Activated CD4-positive, alpha-beta memory T cell treated with anti-CD3 and anti-CD28 coated beads, Interleukin-2, amount 10 ng/mL, durations not matched to agents 7 days and 5 days (primary cell): ENCODE data around the gene SRCIN1. TPM values are rescaled to one million over a fixed set of nuclear protein-coding genes. Genes with fewer than 3 reads are reported as not detected.
A peak's percentile ranks its signal among the peaks of the same experiment; 100 is the strongest.

Experiments
- CTCF ChIA-PET: fragments of 350-600 bp; sonication (Branson Sonifier 250); formaldehyde crosslinking; loops from one replicate; lab custom pipeline; 2021; ENCODE audit warnings: antibody characterized with exemption, inconsistent platforms; lab: Charles Lee
- POLR2A ChIA-PET: fragments of 350-600 bp; sonication (Branson Sonifier 250); formaldehyde crosslinking; loops from one replicate; lab custom pipeline; 2021; ENCODE audit warnings: antibody characterized with exemption; lab: Charles Lee
- DNase-seq: peaks from one replicate; pipeline ENCODE4 v3.0.0-alpha.2; 2020
- H3K27ac Mint-ChIP-seq: one replicate; pipeline ENCODE4 v1.8.0; 2021; ENCODE audit warnings: mild to moderate bottlenecking, mixed read lengths
- H3K27me3 Mint-ChIP-seq: one replicate; pipeline ENCODE4 v1.8.0; 2021; ENCODE audit warnings: mixed read lengths
- H3K36me3 Mint-ChIP-seq: one replicate; pipeline ENCODE4 v1.8.0; 2021; ENCODE audit warnings: low read depth, mixed read lengths
- H3K4me1 Mint-ChIP-seq: one replicate; pipeline ENCODE4 v1.8.0; 2021; ENCODE audit warnings: mixed read lengths
- H3K4me3 Mint-ChIP-seq: one replicate; pipeline ENCODE4 v1.8.0; 2021; ENCODE audit warnings: mild to moderate bottlenecking, mixed read lengths
- H3K9me3 Mint-ChIP-seq: one replicate; pipeline ENCODE4 v1.8.0; 2021; ENCODE audit warnings: mixed read lengths
- total RNA-seq, 2 experiments: library from RNA; stranded (reverse); gene quantifications; one replicate each; pipeline ENCODE4 v1.2.3, GENCODE V29; 2021

SRCIN1 gene
- total RNA-seq, 2 experiments from 2014 or later = 0.05 to 0.20 TPM

DNA sequence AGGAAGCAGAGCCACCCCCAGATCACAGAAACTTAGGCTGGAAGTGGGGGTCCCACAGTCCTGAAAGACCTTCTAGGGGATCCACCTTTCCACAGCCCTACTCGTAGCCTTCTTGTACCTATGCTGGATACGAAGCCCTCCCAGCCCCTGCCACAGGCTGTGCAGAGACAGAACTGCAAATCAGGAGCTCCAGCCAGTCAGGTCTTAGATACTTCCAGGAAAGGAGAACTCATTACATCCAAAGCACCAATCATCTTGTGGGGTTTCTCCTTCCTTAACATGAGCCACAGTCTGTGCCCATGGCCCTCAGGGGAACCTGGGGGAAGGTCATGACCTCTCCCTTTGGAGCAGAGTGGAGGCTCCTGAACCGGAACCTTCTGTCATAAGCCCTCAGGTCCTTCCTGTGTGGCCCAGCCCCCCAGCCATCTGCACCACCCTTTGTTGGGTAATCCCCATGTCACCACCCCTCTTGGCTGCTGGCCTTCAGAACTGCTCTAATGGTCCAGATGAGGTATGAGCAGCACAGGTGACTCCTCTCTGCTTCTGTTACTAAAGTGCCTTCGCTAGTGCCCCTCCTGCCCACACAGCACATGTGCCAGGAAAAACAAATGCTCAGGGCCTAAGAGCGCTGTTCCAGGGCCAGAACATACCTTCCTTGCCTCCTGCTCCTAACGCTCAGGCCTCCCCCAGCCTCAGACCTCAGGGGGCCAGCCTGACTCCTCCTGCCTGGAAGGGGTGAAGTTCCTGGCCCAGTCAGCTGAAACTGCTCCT is 14.6 kb downstream of the SRCIN1 start:
- ChIA-PET CTCF (interaction anchor here (1.7 kb wide), 1 partner anchor 33 kb away, joined by 6 read pairs; no protein-coding TSS in a partner anchor), POLR2A (interaction anchor here (0.8 kb wide), 1 partner anchor 9 kb away, joined by 3 read pairs; no protein-coding TSS in a partner anchor)
- peaks cover 33% of the 10 kb centered on the region for H3K4me1 Mint-ChIP-seq
- no peak overlapping the region for H3K4me3 Mint-ChIP-seq
- H3K9me3 Mint-ChIP-seq = no peaks in the 10 kb centered on the region
- H3K27me3 Mint-ChIP-seq = peaks cover 93% of the 10 kb centered on the region
- H3K27ac Mint-ChIP-seq = no peak overlapping the region
- DNase-seq = no peak
- no peaks in the 10 kb centered on the region for H3K36me3 Mint-ChIP-seq

DNA sequence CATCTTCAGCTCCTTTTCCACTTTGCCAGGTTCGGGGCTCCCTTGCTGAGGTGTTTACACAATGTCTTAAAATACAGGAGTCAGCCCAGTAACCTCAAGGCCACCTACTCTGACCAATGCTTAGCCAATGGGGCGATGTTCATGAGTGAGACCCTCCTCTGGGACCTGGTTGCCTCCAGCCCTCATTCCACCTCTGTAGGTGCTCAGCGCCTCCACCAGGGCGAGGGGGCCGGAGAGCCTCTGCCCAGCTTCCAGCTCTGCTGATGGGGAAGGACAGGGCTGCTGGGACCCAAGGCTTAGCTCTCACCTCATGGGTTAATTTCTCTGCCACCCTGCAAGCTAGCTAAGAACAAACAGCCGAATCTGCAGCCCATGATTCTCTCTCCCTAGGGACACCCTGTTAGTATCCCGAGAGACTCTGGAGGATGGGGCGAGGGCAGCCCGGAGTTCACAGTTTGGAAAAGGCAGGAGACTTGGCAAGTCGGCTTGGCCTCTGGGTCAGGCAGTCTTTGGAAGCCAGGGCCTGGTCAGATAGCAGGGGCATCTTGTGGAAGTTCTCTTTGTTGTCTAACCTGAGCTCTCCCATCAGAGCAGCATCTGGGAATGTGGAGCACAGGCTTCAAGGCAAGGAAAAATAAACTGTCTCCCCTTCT is 16.2 kb downstream of the SRCIN1 start:
- Mint-ChIP-seq H3K36me3 (no peaks in the 10 kb centered on the region), H3K27ac (no peak overlapping the region), H3K4me3 (no peak overlapping the region), H3K9me3 (no peaks in the 10 kb centered on the region), H3K27me3 (peaks cover 94% of the 10 kb centered on the region), H3K4me1 (peaks cover 34% of the 10 kb centered on the region)
- no peak for DNase-seq
- ChIA-PET CTCF (interaction anchor here (1.1 to 3.8 kb wide), 2 partner anchors 18 to 31 kb away, joined by 4 to 24 read pairs; no protein-coding TSS in a partner anchor), POLR2A (interaction anchor here (0.6 kb wide), 1 partner anchor 15 kb away, joined by 4 read pairs; the partner anchor contains the start of gene SRCIN1)

DNA sequence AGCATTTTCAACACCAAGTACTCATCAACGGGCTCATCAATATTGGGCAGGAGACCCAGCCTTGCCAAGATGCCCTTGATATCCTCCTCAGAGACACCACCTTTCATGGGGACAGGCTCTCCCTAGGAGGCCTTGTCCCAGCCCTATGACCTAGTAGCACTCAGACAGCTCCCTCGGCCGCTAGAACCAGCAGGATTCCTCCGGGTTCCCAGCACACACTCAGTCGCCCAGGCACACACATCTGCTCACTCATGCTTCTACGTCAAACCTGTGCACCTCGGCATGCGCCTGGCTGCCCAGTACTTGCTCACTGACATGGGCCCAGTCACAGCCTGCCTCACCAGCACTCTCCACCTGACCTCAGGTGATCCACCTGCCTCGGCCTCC is 17.0 kb downstream of the SRCIN1 start:
- no peak overlapping the region for H3K27ac Mint-ChIP-seq
- H3K36me3 Mint-ChIP-seq = no peaks in the 10 kb centered on the region
- no peak for DNase-seq
- peaks cover 95% of the 10 kb centered on the region for H3K27me3 Mint-ChIP-seq
- H3K4me1 Mint-ChIP-seq = peaks cover 36% of the 10 kb centered on the region
- POLR2A ChIA-PET = interaction anchor here (0.6 to 1.1 kb wide), 2 partner anchors 14 to 16 kb away, joined by 3 to 4 read pairs; partner anchors contain the start of gene SRCIN1
- no peaks in the 10 kb centered on the region for H3K9me3 Mint-ChIP-seq
- CTCF ChIA-PET = interaction anchor here (3.8 kb wide), 1 partner anchor 30 kb away, joined by 24 read pairs; no protein-coding TSS in a partner anchor
- no peak overlapping the region for H3K4me3 Mint-ChIP-seq

DNA sequence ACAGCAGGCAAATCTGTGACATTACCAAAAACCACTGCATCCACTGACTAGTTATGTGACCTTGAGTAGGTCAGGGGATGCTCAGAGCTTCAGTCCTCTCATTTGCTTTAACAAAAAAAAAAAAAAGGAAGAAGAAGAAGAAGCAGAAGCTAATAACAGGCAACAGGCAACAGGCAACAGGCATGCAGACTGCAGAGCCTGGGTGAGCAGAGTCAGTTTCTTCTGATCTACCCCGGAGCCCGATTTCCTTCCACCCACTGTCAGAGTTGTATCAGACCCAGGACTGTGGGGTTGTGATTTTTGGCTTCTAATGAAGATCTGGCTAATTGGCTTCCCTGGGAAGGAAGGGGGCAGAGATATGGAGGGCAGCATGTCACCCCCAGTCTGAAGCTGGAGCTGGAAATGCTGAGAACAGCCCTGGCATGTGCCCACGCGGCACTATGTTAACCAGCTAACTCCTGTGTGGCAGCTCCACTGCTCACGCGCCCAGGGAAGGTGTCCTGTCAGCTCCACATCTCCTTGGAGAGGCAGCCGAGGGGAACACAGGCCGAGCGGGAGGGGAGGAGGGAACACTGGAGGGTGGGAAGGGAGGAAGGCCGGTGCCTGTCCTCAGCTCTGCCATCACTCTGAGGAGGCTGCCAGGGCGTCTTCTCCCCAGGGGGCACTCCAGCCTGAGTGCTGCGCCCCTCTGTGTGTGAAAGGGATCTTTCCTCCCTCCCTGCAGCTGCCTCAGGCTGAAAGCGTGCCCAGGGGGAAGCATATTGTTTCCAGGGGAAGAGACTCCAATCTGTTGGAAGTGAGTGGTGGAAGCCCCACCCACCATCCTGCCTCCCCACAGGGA is 17.6 kb downstream of the SRCIN1 start:
- DNase-seq = no peak
- POLR2A ChIA-PET = interaction anchor here (1.1 kb wide), 1 partner anchor 15 kb away, joined by 3 read pairs; no protein-coding TSS in a partner anchor
- Mint-ChIP-seq H3K4me3 (no peak overlapping the region), H3K9me3 (no peaks in the 10 kb centered on the region), H3K27ac (no peak overlapping the region), H3K4me1 (peaks cover 34% of the 10 kb centered on the region), H3K36me3 (no peaks in the 10 kb centered on the region), H3K27me3 (peaks cover 89% of the 10 kb centered on the region)
- CTCF ChIA-PET = interaction anchor here (3.8 kb wide), 1 partner anchor 29 kb away, joined by 24 read pairs; no protein-coding TSS in a partner anchor

DNA sequence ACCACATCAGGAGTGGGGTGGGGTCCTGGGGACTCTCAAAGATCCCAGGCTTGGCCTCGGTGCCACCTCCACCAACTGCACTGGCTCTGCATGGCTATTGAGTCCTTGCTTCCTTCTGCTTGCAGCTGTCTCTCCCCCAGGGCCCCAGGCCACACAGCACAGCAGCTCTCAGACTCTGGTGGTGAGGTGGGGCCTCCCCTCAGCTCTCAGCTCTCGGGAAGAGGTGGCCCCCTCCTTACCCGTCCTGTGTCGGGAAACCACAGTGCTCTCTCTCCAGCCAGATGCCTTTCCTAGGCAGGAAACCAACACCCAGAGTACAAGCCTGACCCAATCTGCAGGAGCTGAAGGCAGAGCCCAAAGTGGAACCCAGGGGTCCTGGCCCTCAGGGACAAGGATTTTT is 18.5 kb downstream of the SRCIN1 start:
- Mint-ChIP-seq H3K36me3 (no peaks in the 10 kb centered on the region), H3K4me3 (no peak overlapping the region), H3K4me1 (peaks cover 24% of the 10 kb centered on the region)

DNA sequence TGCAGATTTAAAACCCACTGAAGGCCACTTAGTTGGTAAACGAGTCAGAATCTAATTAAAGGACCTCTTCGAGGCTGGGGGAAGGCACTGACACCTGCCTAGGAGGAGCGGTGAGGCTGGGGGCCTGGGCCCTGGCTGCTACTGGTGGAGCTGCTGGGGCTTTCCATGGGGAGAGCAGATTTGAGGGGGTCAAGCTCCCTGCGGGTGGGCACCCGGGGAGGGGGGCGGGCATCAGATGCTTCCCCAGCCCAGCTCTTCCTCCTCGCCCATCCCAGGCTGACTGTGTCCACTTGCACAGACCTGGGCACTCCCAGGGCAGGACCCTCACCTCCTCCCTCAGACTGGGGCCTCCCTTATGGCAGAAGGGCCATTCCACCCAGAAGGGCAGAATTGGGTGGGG is 19.0 kb downstream of the SRCIN1 start:
- ChIA-PET CTCF (interaction anchor here (1.1 to 3.8 kb wide), 2 partner anchors 28 to 29 kb away, joined by 5 to 24 read pairs; no protein-coding TSS in a partner anchor), POLR2A (interaction anchor here (1.0 kb wide), 1 partner anchor 28 kb away, joined by 4 read pairs; no protein-coding TSS in a partner anchor)
- Mint-ChIP-seq H3K36me3 (no peaks in the 10 kb centered on the region), H3K4me3 (no peak overlapping the region), H3K9me3 (no peaks in the 10 kb centered on the region), H3K27ac (no peak overlapping the region), H3K4me1 (peaks cover 20% of the 10 kb centered on the region), H3K27me3 (peaks cover 86% of the 10 kb centered on the region)
- DNase-seq = no peak

More for the DNA sequence above, 18.5 kb downstream of the SRCIN1 start:
- ChIA-PET POLR2A (interaction anchor here (0.5 kb wide), 1 partner anchor 1684 kb away, joined by 3 read pairs; no protein-coding TSS in a partner anchor), CTCF (interaction anchor here (3.8 kb wide), 1 partner anchor 29 kb away, joined by 24 read pairs; no protein-coding TSS in a partner anchor)
- Mint-ChIP-seq H3K9me3 (no peaks in the 10 kb centered on the region), H3K27me3 (peaks cover 86% of the 10 kb centered on the region), H3K27ac (no peak overlapping the region)
- no peak for DNase-seq

DNA sequence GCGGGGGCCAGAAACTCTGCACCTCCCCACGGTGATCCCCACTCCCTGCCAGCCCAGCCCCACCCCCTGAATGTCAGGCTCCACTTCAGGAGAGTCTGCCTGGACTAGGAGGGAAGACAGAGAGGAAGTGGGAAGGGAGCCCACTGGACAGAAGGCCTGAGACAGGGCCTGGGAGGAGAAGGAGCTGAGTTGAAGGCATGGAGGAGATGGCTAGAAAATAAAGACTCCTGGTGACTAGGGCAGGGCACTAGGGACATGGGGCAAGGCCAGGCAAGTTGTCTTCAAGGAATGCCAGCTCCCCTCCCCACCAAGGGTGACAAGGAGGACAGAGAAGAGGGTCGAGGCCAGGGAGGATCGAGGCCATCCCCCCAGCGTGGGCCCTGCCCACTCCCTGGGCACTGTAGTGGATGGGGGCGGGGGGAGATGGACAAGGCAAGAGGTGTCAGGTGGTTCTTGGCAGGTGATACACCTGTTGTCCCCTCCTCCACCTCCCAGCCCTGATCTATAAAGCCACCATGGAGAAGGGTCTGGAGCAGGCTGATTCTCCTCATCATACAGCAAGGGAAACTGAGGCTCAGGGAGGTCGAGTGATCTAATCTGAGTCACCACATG is 19.7 kb downstream of the SRCIN1 start:
- Mint-ChIP-seq H3K4me3 (no peak overlapping the region), H3K36me3 (no peaks in the 10 kb centered on the region), H3K27me3 (peaks cover 82% of the 10 kb centered on the region), H3K9me3 (no peaks in the 10 kb centered on the region), H3K27ac (no peak overlapping the region), H3K4me1 (peaks cover 12% of the 10 kb centered on the region)
- POLR2A ChIA-PET = interaction anchor here (1.0 kb wide), 1 partner anchor 27 kb away, joined by 4 read pairs; no protein-coding TSS in a partner anchor
- CTCF ChIA-PET = interaction anchor here (1.1 kb wide), 1 partner anchor 28 kb away, joined by 5 read pairs; no protein-coding TSS in a partner anchor
- DNase-seq = no peak

DNA sequence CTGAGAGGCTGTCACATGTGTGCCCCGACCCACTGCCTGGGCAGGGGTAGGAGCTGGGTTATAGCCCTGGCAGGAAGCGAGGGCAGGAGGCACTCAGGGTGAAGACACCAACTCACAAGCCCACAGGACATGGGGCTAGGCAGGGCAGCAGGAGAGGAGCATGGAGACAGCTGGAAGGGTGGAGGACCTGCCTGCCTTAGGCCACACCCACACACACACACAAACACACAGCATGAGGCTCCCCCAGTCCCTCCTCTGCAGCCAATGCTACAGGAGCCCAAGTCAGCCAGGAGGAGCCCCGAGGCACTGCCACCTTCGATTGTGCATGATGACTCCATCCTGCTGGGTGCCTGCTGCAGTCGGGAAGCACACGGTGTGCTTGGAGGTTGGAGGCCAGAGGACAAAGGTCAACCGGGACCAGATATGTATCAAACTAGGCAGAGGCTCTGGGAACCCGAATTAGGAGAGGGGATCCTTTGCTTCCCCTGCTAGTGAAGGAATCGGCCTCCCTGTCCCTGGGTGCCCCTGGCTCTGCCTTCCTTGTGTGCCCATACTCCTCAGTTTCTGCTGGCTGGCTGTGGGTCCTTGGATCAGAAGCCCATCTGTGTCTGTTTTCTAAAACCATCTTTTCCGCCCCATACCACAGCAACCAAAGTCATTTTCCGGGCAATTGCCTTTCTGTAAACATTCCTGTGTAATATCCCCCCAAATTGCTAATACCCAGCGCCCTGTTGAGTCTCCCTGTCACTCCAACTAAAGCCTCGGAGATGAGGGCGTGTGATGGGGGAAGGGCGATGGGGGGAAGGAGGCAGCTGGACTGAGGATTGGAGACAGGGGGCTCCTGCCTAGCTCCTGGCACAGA is 20.5 kb downstream of the SRCIN1 start:
- CTCF ChIA-PET = interaction anchor here (0.5 to 2.1 kb wide), 4 partner anchors 26 to 215 kb away, joined by 3 to 37 read pairs (median 4); no protein-coding TSS in a partner anchor
- Mint-ChIP-seq H3K4me1 (peaks cover 5% of the 10 kb centered on the region), H3K27me3 (peaks cover 81% of the 10 kb centered on the region), H3K4me3 (no peak overlapping the region), H3K36me3 (no peaks in the 10 kb centered on the region), H3K27ac (no peak overlapping the region), H3K9me3 (no peaks in the 10 kb centered on the region)
- no peak for DNase-seq
- POLR2A ChIA-PET = no interaction called here

DNA sequence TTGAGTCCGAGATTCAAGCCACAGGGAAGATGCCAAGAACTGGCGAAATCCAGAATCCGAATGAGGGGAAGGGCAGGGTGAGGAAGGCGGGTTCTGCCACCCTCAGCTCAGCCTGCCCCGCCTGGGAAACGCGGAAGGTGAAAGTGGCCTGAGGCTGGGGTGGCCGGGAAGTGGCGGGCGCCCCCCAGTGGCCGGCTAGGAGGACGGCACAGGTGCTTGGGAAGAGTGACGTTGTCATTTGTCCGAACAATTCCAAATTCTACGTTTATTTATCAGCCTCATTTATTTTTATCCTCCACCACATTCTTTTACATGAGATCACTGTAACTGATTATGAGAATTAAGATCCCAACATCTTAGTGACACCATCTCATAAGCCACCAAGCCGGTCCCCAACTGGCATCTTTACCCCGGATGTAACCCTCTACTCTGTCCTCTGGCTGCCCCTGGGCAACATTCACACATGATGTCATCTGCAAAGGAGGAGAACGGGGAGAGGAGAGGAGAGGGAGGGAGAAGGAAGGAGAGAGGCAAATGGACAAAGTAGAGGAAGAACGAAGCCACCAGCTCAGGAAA is 21.3 kb downstream of the SRCIN1 start:
- H3K9me3 Mint-ChIP-seq = no peaks in the 10 kb centered on the region
- H3K27me3 Mint-ChIP-seq = peaks cover 84% of the 10 kb centered on the region
- ChIA-PET POLR2A (interaction anchor here (1.0 kb wide), 1 partner anchor 26 kb away, joined by 3 read pairs; no protein-coding TSS in a partner anchor), CTCF (interaction anchor here (0.5 to 2.1 kb wide), 7 partner anchors 26 to 214 kb away, joined by 3 to 37 read pairs (median 3); no protein-coding TSS in a partner anchor)
- peaks cover 5% of the 10 kb centered on the region for H3K4me1 Mint-ChIP-seq
- no peaks in the 10 kb centered on the region for H3K36me3 Mint-ChIP-seq
- peak; percentile 64 for DNase-seq
- H3K4me3 Mint-ChIP-seq = no peak overlapping the region
- no peak overlapping the region for H3K27ac Mint-ChIP-seq

DNA sequence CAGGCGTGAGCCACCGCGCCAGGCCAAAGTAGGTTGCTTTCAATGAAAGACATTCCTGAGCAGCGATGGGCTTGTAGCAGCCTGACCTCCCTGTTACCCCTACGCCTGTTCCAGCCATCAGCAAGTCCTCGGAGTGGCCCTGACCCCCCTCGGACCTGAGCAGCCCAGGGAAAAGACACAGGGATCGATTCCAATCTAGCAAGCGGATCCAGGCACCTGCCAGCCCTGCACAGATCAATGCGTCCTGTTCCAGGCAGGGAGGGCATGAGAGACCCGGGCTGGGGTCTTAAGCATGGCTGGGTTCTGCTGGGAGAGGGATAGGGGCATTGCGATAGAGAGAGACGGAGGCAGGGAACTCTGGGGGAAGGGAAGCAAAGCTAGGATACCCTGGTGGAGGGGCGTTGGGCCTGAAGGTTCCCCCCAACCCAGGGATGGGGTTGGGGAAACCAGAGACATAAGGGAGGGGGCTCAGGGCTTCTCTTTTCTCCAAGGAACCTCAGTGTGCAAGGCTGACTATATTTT is 21.9 kb downstream of the SRCIN1 start:
- Mint-ChIP-seq H3K9me3 (no peaks in the 10 kb centered on the region), H3K27ac (no peak overlapping the region), H3K4me3 (no peak overlapping the region), H3K4me1 (peaks cover 5% of the 10 kb centered on the region), H3K36me3 (no peaks in the 10 kb centered on the region), H3K27me3 (peaks cover 84% of the 10 kb centered on the region)
- ChIA-PET POLR2A (interaction anchor here (1.0 kb wide), 1 partner anchor 25 kb away, joined by 3 read pairs; no protein-coding TSS in a partner anchor), CTCF (interaction anchor here (0.6 to 2.1 kb wide), 6 partner anchors 25 to 104 kb away, joined by 3 to 37 read pairs (median 3); no protein-coding TSS in a partner anchor)
- no peak for DNase-seq
